Smooth muscle cell (in vitro differentiated cells): ENCODE results near the gene RBM20. TPM values are rescaled to one million over a fixed set of nuclear protein-coding genes. Genes with fewer than 3 reads are reported as not detected.

Source experiments
- DNase-seq: peaks from one replicate; lab custom pipeline; 2025; ENCODE audit not compliant: unreplicated experiment; lab: John Stamatoyannopoulos, UW
- H2AFZ ChIP-seq: fragments of 200-600 bp; sonication (generic); 2 replicates; pipeline ENCODE4 v1.6.0; 2016; ENCODE audit warnings: antibody characterized with exemption, low read depth, mild to moderate bottlenecking
- H3F3A ChIP-seq: fragments of 200-600 bp; sonication (generic); 2 replicates; pipeline ENCODE4 v1.6.0; 2017; ENCODE audit warnings: antibody characterized with exemption, low read depth
- H3K27ac ChIP-seq: fragments of 200-600 bp; sonication (generic); 2 replicates; pipeline ENCODE4 v1.5.1; 2016; ENCODE audit warnings: low read depth, mild to moderate bottlenecking
- H3K27me3 ChIP-seq: fragments of 200-600 bp; sonication (generic); 2 replicates; pipeline ENCODE4 v1.6.1; 2016; ENCODE audit warnings: low read depth, mild to moderate bottlenecking
- H3K36me3 ChIP-seq: fragments of 200-600 bp; sonication (generic); 2 replicates; pipeline ENCODE4 v1.5.1; 2016; ENCODE audit warnings: low read depth
- H3K4me1 ChIP-seq: fragments of 200-600 bp; sonication (generic); 2 replicates; pipeline ENCODE4 v1.5.1; 2016; ENCODE audit warnings: low read depth
- H3K4me2 ChIP-seq: fragments of 200-600 bp; sonication (generic); 2 replicates; pipeline ENCODE4 v1.6.0; 2016; ENCODE audit warnings: mild to moderate bottlenecking
- H3K4me3 ChIP-seq: fragments of 200-600 bp; sonication (generic); 2 replicates; pipeline ENCODE4 v1.5.1; 2016; ENCODE audit warnings: mild to moderate bottlenecking
- H3K79me2 ChIP-seq: fragments of 200-600 bp; sonication (generic); 2 replicates; pipeline ENCODE4 v1.6.0; 2016; ENCODE audit warnings: low read depth, mild to moderate bottlenecking
- H3K9ac ChIP-seq: fragments of 200-600 bp; sonication (generic); 2 replicates; pipeline ENCODE4 v1.6.0; 2016; ENCODE audit warnings: low read depth
- H3K9me3 ChIP-seq: fragments of 200-600 bp; sonication (generic); replicated peaks from 2 replicates; pipeline ENCODE4 v1.5.1; 2016; ENCODE audit warnings: low read depth
- H4K20me1 ChIP-seq: fragments of 200-600 bp; sonication (generic); 2 replicates; pipeline ENCODE4 v1.6.0; 2016; ENCODE audit warnings: low read depth
- WGBS: methylation state at CpG from one replicate; pipeline ENCODE4 v1.1.7; 2016; ENCODE audit warnings: low lambda C conversion rate; 5-methylcytosine and 5-hydroxymethylcytosine counted together
- polyA plus RNA-seq: library from polyadenylated mRNA; unstranded; fragments of >200 nt; fragmentation: Nextera tagmentation; extraction: Ambion mirVana; gene quantifications from 2 replicates; pipeline ENCODE4 v1.2.1, GENCODE V29; 2016
- total RNA-seq: library from RNA; depleted of rRNA; stranded (reverse); fragments of >200 nt; gene quantifications from 2 replicates; pipeline ENCODE4 v1.2.3, GENCODE V29; 2014
- TF ChIP-seq, protein P1 (sequence below): fragments of 200-600 bp; sonication (generic); IDR thresholded peaks from 2 replicates; pipeline ENCODE4 v1.5.1; 2017; ENCODE audit warnings: borderline replicate concordance, mild to moderate bottlenecking, antibody characterized with exemption; ENCODE audit not compliant: insufficient read depth, poor library complexity, severe bottlenecking

The RBM20 gene
- total and polyA plus RNA-seq, 2 experiments from 2014 or later = 0.09 TPM

DNA sequence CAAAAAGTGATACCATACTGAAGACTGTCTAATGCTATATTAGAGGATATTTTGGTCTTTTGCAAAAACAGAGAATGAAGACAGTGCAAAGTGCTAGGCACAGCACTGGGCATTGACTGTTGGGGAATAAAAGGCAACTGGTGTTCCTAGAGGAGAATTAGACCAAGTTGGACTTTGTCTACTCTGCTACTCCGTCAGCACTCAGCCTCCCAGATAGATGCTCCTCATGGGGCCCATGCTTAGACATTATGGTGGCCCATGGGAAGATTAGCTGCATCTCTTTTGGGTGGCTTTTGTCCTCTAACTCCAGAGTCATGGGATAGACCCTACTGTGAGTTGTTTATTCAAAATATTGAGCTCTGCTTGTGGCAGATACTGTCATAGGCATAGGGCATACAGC is 113.5 kb downstream of the RBM20 start:
- no peak for DNase-seq
- no peak overlapping the region for H3K9ac ChIP-seq
- no peak overlapping the region for H3K27ac ChIP-seq
- no peaks in the 10 kb centered on the region for H3K36me3 ChIP-seq
- H4K20me1 ChIP-seq = no peaks in the 10 kb centered on the region
- H3F3A ChIP-seq = peaks cover 3% of the 10 kb centered on the region
- no peaks in the 10 kb centered on the region for H3K27me3 ChIP-seq
- H3K9me3 ChIP-seq = no peaks in the 10 kb centered on the region
- H2AFZ ChIP-seq = no peak overlapping the region
- TF ChIP-seq, protein P1, sequence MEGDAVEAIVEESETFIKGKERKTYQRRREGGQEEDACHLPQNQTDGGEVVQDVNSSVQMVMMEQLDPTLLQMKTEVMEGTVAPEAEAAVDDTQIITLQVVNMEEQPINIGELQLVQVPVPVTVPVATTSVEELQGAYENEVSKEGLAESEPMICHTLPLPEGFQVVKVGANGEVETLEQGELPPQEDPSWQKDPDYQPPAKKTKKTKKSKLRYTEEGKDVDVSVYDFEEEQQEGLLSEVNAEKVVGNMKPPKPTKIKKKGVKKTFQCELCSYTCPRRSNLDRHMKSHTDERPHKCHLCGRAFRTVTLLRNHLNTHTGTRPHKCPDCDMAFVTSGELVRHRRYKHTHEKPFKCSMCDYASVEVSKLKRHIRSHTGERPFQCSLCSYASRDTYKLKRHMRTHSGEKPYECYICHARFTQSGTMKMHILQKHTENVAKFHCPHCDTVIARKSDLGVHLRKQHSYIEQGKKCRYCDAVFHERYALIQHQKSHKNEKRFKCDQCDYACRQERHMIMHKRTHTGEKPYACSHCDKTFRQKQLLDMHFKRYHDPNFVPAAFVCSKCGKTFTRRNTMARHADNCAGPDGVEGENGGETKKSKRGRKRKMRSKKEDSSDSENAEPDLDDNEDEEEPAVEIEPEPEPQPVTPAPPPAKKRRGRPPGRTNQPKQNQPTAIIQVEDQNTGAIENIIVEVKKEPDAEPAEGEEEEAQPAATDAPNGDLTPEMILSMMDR = no peak
- WGBS = 100% methylated on average over 1 of the region's 1 CpG
- H3K79me2 ChIP-seq = no peaks in the 10 kb centered on the region
- H3K4me1 ChIP-seq = peaks cover 17% of the 10 kb centered on the region
- H3K4me3 ChIP-seq = no peak overlapping the region
- no peak overlapping the region for H3K4me2 ChIP-seq

DNA sequence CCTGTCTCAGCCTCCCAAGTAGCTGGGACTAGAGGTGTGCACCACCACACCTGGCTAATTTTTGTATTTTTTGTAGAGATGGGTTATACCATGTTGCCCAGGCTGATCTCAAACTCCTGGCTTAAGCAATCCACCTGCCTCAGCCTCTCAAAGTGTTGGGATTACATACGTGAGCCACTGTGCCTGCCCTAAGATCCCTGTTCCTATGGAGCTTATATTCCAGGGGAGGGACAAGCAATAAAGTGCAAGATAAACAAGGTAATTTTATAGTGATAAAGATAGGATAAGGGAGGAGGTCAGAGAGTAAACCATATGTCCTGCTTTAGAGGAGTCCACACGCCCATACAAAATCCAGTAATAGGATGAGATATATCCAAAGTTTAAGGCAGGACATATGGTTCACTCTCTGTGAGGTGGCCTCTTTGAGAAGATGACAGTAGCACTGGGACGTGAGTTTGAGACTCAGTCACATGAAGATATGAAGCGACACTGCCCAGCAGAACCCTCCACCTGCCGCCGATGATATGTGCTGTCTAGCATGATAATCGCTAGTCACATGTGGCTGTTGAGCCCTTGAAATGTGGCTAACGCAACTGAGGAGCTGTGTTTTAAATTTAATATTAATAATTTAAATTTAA is 114.1 kb downstream of the RBM20 start:
- H3K36me3 ChIP-seq = no peaks in the 10 kb centered on the region
- DNase-seq = no peak
- TF ChIP-seq, protein P1 = no peak
- no peak overlapping the region for H3K4me3 ChIP-seq
- no peaks in the 10 kb centered on the region for H3K9me3 ChIP-seq
- H2AFZ ChIP-seq = no peak overlapping the region
- H4K20me1 ChIP-seq = no peaks in the 10 kb centered on the region
- peaks cover 17% of the 10 kb centered on the region for H3K4me1 ChIP-seq
- WGBS = 82% methylated on average over 8 of the region's 8 CpGs
- peak overlapping the region; percentile 69 for H3K27ac ChIP-seq
- H3K79me2 ChIP-seq = no peaks in the 10 kb centered on the region
- H3K4me2 ChIP-seq = peak overlapping the region; percentile 56
- H3F3A ChIP-seq = peaks cover 3% of the 10 kb centered on the region
- no peaks in the 10 kb centered on the region for H3K27me3 ChIP-seq
- H3K9ac ChIP-seq = no peak overlapping the region

DNA sequence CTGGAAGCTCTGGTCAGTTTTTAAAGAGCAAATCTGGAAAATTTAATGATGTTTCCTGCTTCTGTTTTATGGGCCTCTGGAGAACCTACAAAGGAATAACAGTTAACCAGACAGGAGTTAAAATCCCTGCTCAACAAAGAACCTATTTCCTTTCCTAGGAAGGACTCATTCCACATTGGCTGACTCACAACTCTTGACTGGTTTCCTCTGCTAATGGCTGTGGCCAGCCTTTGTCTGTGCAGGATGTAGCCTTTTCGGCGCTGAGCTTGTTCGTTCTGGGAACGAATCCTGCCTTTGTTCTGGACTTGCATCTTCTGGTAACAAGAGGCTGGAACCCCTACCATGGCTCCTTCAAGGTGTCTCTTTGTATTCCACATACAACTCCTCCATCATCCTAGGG is 114.8 kb downstream of the RBM20 start:
- Histone ChIP-seq H3K27ac (peak overlapping the region; percentile 69), H3K79me2 (no peaks in the 10 kb centered on the region), H2AFZ (peak overlapping the region; percentile 40), H3K27me3 (no peaks in the 10 kb centered on the region), H3F3A (peaks cover 3% of the 10 kb centered on the region), H4K20me1 (no peaks in the 10 kb centered on the region), H3K4me1 (peaks cover 17% of the 10 kb centered on the region), H3K9me3 (no peaks in the 10 kb centered on the region), H3K9ac (no peak overlapping the region), H3K36me3 (no peaks in the 10 kb centered on the region), H3K4me3 (no peak overlapping the region), H3K4me2 (peak overlapping the region; percentile 56)
- no peak for DNase-seq
- WGBS = 17% methylated on average over 4 of the region's 4 CpGs
- TF ChIP-seq, protein P1 = no peak

DNA sequence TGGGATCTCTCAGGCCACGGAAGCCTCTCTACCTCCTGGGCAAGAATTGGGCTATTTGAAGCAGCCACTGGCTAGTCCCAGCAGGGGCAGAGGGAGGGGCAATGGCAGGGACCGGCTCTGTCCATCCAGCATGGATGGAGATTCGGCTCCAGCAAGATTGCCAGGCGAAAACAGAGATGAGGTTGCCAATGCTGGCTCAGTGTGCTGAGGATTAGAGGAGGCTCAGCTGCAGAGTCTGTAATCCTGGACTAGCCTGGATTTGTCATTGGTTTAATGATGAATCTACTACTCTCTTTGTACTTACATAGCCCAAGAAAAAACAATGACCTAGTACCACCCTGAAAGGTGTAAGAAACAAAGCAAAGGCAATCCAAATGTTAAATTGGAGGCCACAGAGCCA is 115.4 kb downstream of the RBM20 start:
- WGBS = 43% methylated on average over 4 of the region's 4 CpGs
- TF ChIP-seq, protein P1 = no peak
- H2AFZ ChIP-seq = peak overlapping the region; percentile 40

More for the DNA sequence above, 115.4 kb downstream of the RBM20 start:
- no peak for DNase-seq
- Histone ChIP-seq H3K27me3 (no peaks in the 10 kb centered on the region), H3K36me3 (no peaks in the 10 kb centered on the region), H3F3A (peaks cover 3% of the 10 kb centered on the region), H3K9ac (no peak overlapping the region), H4K20me1 (no peaks in the 10 kb centered on the region), H3K27ac (peak overlapping the region; percentile 69), H3K9me3 (no peaks in the 10 kb centered on the region), H3K4me2 (peak overlapping the region; percentile 56), H3K79me2 (no peaks in the 10 kb centered on the region), H3K4me1 (peaks cover 17% of the 10 kb centered on the region), H3K4me3 (no peak overlapping the region)
